Measurements from ENCODE around the gene FLT1.

DNA sequence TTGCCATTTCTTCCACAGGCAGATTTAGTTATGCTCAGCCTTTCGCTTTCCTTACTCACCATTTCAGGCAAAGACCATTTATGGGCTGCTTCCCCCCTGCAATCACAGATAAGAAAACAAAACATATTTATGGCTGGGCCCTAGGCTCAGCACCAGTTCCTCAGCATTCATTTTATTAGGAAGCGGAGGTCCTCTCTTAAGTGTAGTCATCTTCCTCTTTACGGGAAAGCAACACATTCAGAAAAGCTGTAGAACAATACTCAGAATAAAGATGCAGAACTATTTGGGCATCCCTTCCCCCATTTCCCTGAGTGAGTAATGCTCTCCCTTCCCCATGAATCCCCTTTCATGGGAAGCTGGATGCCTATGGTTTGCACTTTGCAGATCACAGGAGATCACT, 27.9 kb downstream of the FLT1 start:
- TF ChIP-seq, protein P1, sequence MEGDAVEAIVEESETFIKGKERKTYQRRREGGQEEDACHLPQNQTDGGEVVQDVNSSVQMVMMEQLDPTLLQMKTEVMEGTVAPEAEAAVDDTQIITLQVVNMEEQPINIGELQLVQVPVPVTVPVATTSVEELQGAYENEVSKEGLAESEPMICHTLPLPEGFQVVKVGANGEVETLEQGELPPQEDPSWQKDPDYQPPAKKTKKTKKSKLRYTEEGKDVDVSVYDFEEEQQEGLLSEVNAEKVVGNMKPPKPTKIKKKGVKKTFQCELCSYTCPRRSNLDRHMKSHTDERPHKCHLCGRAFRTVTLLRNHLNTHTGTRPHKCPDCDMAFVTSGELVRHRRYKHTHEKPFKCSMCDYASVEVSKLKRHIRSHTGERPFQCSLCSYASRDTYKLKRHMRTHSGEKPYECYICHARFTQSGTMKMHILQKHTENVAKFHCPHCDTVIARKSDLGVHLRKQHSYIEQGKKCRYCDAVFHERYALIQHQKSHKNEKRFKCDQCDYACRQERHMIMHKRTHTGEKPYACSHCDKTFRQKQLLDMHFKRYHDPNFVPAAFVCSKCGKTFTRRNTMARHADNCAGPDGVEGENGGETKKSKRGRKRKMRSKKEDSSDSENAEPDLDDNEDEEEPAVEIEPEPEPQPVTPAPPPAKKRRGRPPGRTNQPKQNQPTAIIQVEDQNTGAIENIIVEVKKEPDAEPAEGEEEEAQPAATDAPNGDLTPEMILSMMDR (conservative IDR thresholded peaks at IDR 0.05 in 1 of 2, IDR thresholded peaks at IDR 0.05 in 1 of 2; ENCODE audit: low read depth in 1 of 2, low read length in 2 of 2): no peak
- no peak for TF ChIP-seq EZH2 (IDR thresholded peaks at IDR 0.05; ENCODE audit: low read length, missing control alignments)

All from fibroblast of lung (primary cell).